ENCODE data around the gene ME2. TPM values are rescaled to one million over a fixed set of nuclear protein-coding genes. Genes with fewer than 3 reads are reported as not detected.

ME2 gene
- total and polyA plus RNA-seq, 2 of the 8 experiments (the other 6 are each of a cell fraction or from before 2014, with no cell fraction given) = 54.7 to 66.9 TPM

- TF ChIP-seq CHD7 (IDR thresholded peaks at IDR 0.05; ENCODE audit: insufficient replicate concordance, low read length) (no peak), GABPA (IDR thresholded peaks at IDR 0.05; ENCODE audit: borderline replicate concordance, insufficient read depth, low read length) (no peak), FOSL1 (IDR thresholded peaks at IDR 0.05; ENCODE audit: insufficient read depth, low read depth, low read length) (no peak), GTF2F1 (IDR thresholded peaks at IDR 0.05; ENCODE audit: borderline replicate concordance, low read depth, low read length) (no peak), YY1 (IDR thresholded peaks at IDR 0.05; ENCODE audit: low read depth, low read length) (no peak), CHD2 (IDR thresholded peaks at IDR 0.05; ENCODE audit: low read length) (no peak), CBX8 (IDR thresholded peaks at IDR 0.05; ENCODE audit: borderline replicate concordance, low read depth, low read length) (no peak)
- TF ChIP-seq, protein P1, sequence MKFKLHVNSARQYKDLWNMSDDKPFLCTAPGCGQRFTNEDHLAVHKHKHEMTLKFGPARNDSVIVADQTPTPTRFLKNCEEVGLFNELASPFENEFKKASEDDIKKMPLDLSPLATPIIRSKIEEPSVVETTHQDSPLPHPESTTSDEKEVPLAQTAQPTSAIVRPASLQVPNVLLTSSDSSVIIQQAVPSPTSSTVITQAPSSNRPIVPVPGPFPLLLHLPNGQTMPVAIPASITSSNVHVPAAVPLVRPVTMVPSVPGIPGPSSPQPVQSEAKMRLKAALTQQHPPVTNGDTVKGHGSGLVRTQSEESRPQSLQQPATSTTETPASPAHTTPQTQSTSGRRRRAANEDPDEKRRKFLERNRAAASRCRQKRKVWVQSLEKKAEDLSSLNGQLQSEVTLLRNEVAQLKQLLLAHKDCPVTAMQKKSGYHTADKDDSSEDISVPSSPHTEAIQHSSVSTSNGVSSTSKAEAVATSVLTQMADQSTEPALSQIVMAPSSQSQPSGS (IDR thresholded peaks at IDR 0.05; ENCODE audit: low read length) = no peak
Observed at GRCh38 chr18:50836521-50836957, 42.4 kb upstream of the ME2 start (continued).

Data from H1 (cell line).